Iris pigment epithelial cell (primary cell): ENCODE measurements around the gene COMMD3.
A peak's percentile ranks its signal among the peaks of the same experiment; 100 is the strongest.

ENCODE experiments used
- DNase-seq: peaks from one replicate; pipeline ENCODE4 v3.0.0-alpha.2; 2011; ENCODE audit warnings: low read depth

COMMD3 gene

GRCh38 chr10:22366771-22367170 lies 50.6 kb downstream of the COMMD3 start:
- DNase-seq: no peak

DNA sequence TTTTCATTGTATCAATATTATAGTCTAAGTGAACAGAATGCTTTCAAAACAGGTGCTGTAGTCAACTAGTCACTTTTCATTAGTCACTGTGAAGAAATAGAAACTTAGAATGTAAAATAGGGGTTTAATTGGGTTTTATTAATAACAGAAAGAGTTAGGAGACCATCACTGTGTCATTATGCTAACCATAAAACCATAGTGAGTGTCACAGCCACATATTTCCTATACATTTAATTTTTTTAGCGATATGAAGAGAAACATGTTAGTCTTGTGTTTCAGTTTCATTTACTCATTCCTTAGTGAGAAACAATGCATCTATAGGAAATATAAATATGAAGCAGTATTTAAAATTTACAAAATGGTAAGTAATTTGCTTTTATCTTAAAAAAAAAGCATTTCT lies 51.3 kb downstream of the COMMD3 start:
- no peak for DNase-seq

GRCh38 chr10:22368402-22368801 lies 52.2 kb downstream of the COMMD3 start:
- DNase-seq: no peak

DNA sequence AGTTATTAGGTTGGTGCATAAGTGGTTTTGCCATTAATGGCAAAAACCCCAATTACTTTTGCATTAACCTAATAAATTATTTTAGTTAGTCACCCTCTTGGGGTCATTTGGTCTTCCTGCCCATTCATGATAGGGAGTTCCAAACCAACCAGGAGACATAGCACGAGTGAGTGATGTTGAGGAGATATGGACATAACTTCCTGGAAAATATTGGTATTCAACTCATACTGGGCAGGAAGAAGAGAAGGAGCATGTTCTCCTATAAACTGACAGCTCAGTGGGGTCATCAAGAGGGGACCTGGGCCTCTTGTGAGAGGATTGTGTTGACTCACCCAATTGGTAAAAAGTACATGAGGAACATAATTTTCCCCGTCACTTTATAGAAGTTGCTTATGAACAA lies 52.8 kb downstream of the COMMD3 start:
- no peak for DNase-seq

DNA sequence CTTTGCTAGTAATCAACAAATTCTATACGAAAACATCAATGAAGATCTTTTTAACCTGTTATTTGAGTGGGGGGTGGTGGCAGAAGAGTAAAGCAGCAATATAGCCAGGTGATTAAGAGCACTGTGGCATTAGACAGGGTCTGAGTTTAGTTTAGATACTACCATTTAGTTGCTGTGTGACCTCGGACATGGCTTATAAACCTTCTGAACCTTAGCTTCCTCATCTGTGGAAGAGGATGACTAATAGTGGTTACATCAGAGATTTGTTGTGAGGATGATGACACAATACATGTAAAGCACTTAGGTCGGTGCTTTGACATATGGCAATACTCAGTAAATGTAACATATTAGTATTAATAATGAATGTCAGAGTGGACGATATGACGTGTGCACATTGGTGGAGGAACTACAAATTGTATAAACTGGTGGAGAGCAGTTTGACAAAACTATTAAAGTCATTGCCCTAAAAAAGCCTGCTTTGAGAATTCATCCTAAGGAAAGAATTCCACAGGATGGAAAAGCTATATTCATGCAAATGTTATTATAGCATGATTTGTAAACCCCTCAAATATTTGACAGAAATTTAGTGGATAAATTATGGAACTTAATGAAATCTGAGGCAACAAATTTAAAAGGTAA lies 53.4 kb downstream of the COMMD3 start:
- DNase-seq: peak; percentile 66
